Renal cortex interstitium (tissue), 15 donors: ENCODE results near the gene OCLN. TPM values are rescaled to one million over a fixed set of nuclear protein-coding genes. Genes with fewer than 3 reads are reported as not detected.
A peak's percentile ranks its signal among the peaks of the same experiment; 100 is the strongest.
"Not testable (repeated sequence)": the region's sequence is repeated elsewhere in the genome, so short reads cannot be mapped to it uniquely, and the experiment has no call there.

ENCODE experiments used
- DNase-seq, 11 donors: peaks; one replicate each; pipeline ENCODE4 v3.0.0-alpha.2; 2013; ENCODE audit warnings: low read depth in 9 of 11, low spot score in 4 of 11; ENCODE audit errors: extremely low read depth in 1 of 11
- long read RNA-seq, 16 experiments: transcript quantifications; one replicate each; lab custom pipeline, GENCODE V29; 2026
- polyA plus RNA-seq, 3 donors: library from polyadenylated mRNA; unstranded; fragments of 120-200 nt; gene quantifications; one replicate each; pipeline ENCODE4 v1.2.1, GENCODE V29; 2013; ENCODE audit not compliant: insufficient read length in 3 of 3

Gene OCLN
- polyA plus RNA-seq = 10 to 100 TPM; 28.6 to 46.1 (median 43.2) TPM
- long read RNA-seq, donor 1, partial matches to known transcripts = 0 of 1 reads
- long read RNA-seq, donor 1, other reads (novel, unspliced or antisense) = 0 of 1 reads
- long read RNA-seq, donor 2, partial matches to known transcripts = 0 of 3 reads
- long read RNA-seq, donor 2, other reads (novel, unspliced or antisense) = 0 of 3 reads
- long read RNA-seq, donor 3, partial matches to known transcripts = 14 of 18 reads
- long read RNA-seq, donor 3, other reads (novel, unspliced or antisense) = 0 of 18 reads
- long read RNA-seq, donor 4, partial matches to known transcripts = 0 of 3 reads
- long read RNA-seq, donor 4, other reads (novel, unspliced or antisense) = 0 of 3 reads
- long read RNA-seq, donor 5 = 0 reads
- long read RNA-seq, donor 6, partial matches to known transcripts = 0 of 3 reads
- long read RNA-seq, donor 6, other reads (novel, unspliced or antisense) = 0 of 3 reads
- long read RNA-seq, donor 7, partial matches to known transcripts = 7 of 9 reads
- long read RNA-seq, donor 7, other reads (novel, unspliced or antisense) = 0 of 9 reads
- long read RNA-seq, donor 8 = 0 reads
- long read RNA-seq, donor 9, partial matches to known transcripts = 0 of 3 reads
- long read RNA-seq, donor 9, other reads (novel, unspliced or antisense) = 0 of 3 reads
- long read RNA-seq, donor 10, full-length matches to known transcripts = 3 of 3 reads
- long read RNA-seq, donor 10, partial matches to known transcripts = 0 of 3 reads
- long read RNA-seq, donor 10, other reads (novel, unspliced or antisense) = 0 of 3 reads
- long read RNA-seq, donor 11, partial matches to known transcripts = 0 of 2 reads
- long read RNA-seq, donor 11, other reads (novel, unspliced or antisense) = 0 of 2 reads
- long read RNA-seq, donor 12, full-length matches to known transcripts = 3 of 3 reads
- long read RNA-seq, donor 12, partial matches to known transcripts = 0 of 3 reads
- long read RNA-seq, donor 12, other reads (novel, unspliced or antisense) = 0 of 3 reads
- long read RNA-seq, donor 13 = 0 reads
- long read RNA-seq, donor 14, full-length matches to known transcripts = 3 of 3 reads
- long read RNA-seq, donor 14, partial matches to known transcripts = 0 of 3 reads
- long read RNA-seq, donor 14, other reads (novel, unspliced or antisense) = 0 of 3 reads
- long read RNA-seq, donor 15, full-length matches to known transcripts = 4 of 4 reads
- long read RNA-seq, donor 15, partial matches to known transcripts = 0 of 4 reads
- long read RNA-seq, donor 15, other reads (novel, unspliced or antisense) = 0 of 4 reads
- long read RNA-seq, donor 16, full-length matches to known transcripts = 11 of 11 reads
- long read RNA-seq, donor 16, partial matches to known transcripts = 0 of 11 reads
- long read RNA-seq, donor 16, other reads (novel, unspliced or antisense) = 0 of 11 reads

- DNase-seq = peak in 10 of 11 donors; percentile 44 to 78 (median 63)
Measured at GRCh38 chr5:69492391-69492922, at the start of gene OCLN. OCLN (plus strand) TSS chr5:69492790; CDS start chr5:69504245, 11,455 bp downstream.

- no peak for DNase-seq
Measured at GRCh38 chr5:69444127-69444754, 48.3 kb upstream of the OCLN start.

- DNase-seq = no peak
Measured at GRCh38 chr5:69449511-69449910, 43.1 kb upstream of the OCLN start.

GRCh38 chr5:69450116-69450515 is 42.5 kb upstream of the OCLN start:
- no peak for DNase-seq

- DNase-seq = not testable (repeated sequence)
Measured at GRCh38 chr5:69450527-69450926, 42.1 kb upstream of the OCLN start.

GRCh38 chr5:69451941-69452647 is 40.5 kb upstream of the OCLN start:
- no peak for DNase-seq

- not testable (repeated sequence) for DNase-seq
Measured at GRCh38 chr5:69453487-69453886, 39.1 kb upstream of the OCLN start.

GRCh38 chr5:69454460-69455249 is 37.9 kb upstream of the OCLN start:
- no peak for DNase-seq

- DNase-seq = not testable (repeated sequence)
Measured at GRCh38 chr5:69455428-69455988, 37.1 kb upstream of the OCLN start.

- no peak for DNase-seq
Measured at GRCh38 chr5:69462170-69462569, 30.4 kb upstream of the OCLN start.

- not testable (repeated sequence) for DNase-seq
Measured at GRCh38 chr5:69466375-69466774, 26.2 kb upstream of the OCLN start.

- DNase-seq = no peak
Measured at GRCh38 chr5:69467442-69468225, 25.0 kb upstream of the OCLN start.

- no peak for DNase-seq
Measured at GRCh38 chr5:69468631-69469030, 24.0 kb upstream of the OCLN start.

- DNase-seq = not testable (repeated sequence)
Measured at GRCh38 chr5:69471516-69471915, 21.1 kb upstream of the OCLN start.

GRCh38 chr5:69472535-69473143 is 20.0 kb upstream of the OCLN start:
- DNase-seq = not testable (repeated sequence)
